Sigmoid colon (tissue), 3 donors: ENCODE measurements around the gene KRT12.

Experiments
- POLR2A ChIP-seq, 2 donors: fragments of 450-650 bp; IDR thresholded peaks; one replicate each; pipeline ENCODE4 v1.6.1; 2016; ENCODE audit warnings: antibody characterized with exemption in 2 of 2, mild to moderate bottlenecking in 2 of 2, moderate library complexity in 2 of 2
- TF ChIP-seq, protein P1 (sequence below), 4 experiments: fragments of 450-650 bp in 3 of 4; fragments of 200-600 bp in 1 of 4; IDR thresholded peaks; one replicate each; pipeline ENCODE4 v1.5.1; 2016 to 2019; ENCODE audit warnings: antibody characterized with exemption in 4 of 4, mild to moderate bottlenecking in 3 of 4, moderate library complexity in 2 of 4

DNA sequence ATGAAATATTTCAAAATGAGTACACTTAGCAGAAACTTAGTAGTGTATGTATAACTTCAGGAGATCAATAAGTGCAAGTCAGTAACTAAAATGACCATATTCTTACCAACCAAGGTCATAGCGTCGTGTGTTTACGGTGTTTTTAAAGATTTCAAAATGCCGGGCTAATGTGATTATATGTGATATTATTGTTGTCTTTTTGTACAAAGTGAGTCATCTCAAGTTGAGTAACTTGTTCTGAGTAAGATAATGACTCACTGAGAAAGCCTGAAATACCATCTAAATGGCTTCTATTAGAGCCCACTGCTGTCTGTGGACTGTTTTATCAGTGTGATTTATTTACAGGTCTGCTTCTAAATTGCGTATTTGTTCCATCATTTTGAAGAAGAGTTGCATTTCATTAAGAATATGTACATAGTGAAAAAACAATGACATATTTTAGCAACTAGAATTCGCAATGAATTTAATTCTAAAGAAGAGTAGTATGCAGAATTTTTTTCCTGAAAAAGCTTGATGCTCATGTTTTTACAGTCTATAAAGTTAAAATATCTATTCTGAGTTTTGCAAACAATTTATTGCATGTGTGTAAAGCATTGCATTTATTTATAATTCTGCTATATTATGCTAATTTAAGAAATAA, 12.7 kb downstream of the KRT12 start:
- TF ChIP-seq, protein P1, sequence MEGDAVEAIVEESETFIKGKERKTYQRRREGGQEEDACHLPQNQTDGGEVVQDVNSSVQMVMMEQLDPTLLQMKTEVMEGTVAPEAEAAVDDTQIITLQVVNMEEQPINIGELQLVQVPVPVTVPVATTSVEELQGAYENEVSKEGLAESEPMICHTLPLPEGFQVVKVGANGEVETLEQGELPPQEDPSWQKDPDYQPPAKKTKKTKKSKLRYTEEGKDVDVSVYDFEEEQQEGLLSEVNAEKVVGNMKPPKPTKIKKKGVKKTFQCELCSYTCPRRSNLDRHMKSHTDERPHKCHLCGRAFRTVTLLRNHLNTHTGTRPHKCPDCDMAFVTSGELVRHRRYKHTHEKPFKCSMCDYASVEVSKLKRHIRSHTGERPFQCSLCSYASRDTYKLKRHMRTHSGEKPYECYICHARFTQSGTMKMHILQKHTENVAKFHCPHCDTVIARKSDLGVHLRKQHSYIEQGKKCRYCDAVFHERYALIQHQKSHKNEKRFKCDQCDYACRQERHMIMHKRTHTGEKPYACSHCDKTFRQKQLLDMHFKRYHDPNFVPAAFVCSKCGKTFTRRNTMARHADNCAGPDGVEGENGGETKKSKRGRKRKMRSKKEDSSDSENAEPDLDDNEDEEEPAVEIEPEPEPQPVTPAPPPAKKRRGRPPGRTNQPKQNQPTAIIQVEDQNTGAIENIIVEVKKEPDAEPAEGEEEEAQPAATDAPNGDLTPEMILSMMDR (IDR thresholded peaks at IDR 0.05) = no peak
- no peak for TF ChIP-seq POLR2A (IDR thresholded peaks at IDR 0.05)
